Loucy (cell line): Measurements from ENCODE around the gene PLPP2.
"Not testable (repeated sequence)": the region's sequence is repeated elsewhere in the genome, so short reads cannot be mapped to it uniquely, and the experiment has no call there.

Experiments used
- H2AFZ ChIP-seq: fragments of 200-600 bp; sonication (generic); 2 replicates; pipeline ENCODE4 v1.6.0; 2016; ENCODE audit warnings: antibody characterized with exemption, mild to moderate bottlenecking, low read length, moderate library complexity
- H3F3A ChIP-seq: fragments of 200-600 bp; 2 replicates; pipeline ENCODE4 v1.6.0; 2016; ENCODE audit warnings: antibody characterized with exemption, low read depth, mild to moderate bottlenecking
- H3K27me3 ChIP-seq: fragments of 200-600 bp; sonication (generic); 2 replicates; pipeline ENCODE4 v1.6.1; 2014; ENCODE audit warnings: low read length, mild to moderate bottlenecking; ENCODE audit not compliant: insufficient read depth, poor library complexity, severe bottlenecking
- H3K36me3 ChIP-seq: fragments of 200-600 bp; sonication (generic); 2 replicates; pipeline ENCODE4 v1.6.1; 2016; ENCODE audit warnings: low read length; ENCODE audit not compliant: insufficient read depth
- H3K4me1 ChIP-seq: fragments of 200-600 bp; sonication (generic); 2 replicates; pipeline ENCODE4 v1.5.1; 2014; ENCODE audit warnings: low read length, mild to moderate bottlenecking; ENCODE audit not compliant: insufficient read depth, poor library complexity, severe bottlenecking
- H3K4me2 ChIP-seq: fragments of 200-600 bp; sonication (generic); 2 replicates; pipeline ENCODE4 v1.6.0; 2014; ENCODE audit warnings: antibody characterized with exemption, low read length, low read depth, mild to moderate bottlenecking; ENCODE audit not compliant: poor library complexity, severe bottlenecking
- H3K4me3 ChIP-seq: fragments of 200-600 bp; sonication (generic); 2 replicates; pipeline ENCODE4 v1.5.1; 2014; ENCODE audit warnings: low read length, mild to moderate bottlenecking, mixed read lengths; ENCODE audit not compliant: poor library complexity, severe bottlenecking
- H3K79me2 ChIP-seq: fragments of 200-600 bp; sonication (generic); 2 replicates; pipeline ENCODE4 v1.6.1; 2014; ENCODE audit warnings: low read length; ENCODE audit not compliant: insufficient read depth
- H3K9ac ChIP-seq: fragments of 200-600 bp; sonication (generic); 2 replicates; pipeline ENCODE4 v1.6.0; 2014; ENCODE audit warnings: mild to moderate bottlenecking, low read depth, low read length, moderate library complexity; ENCODE audit not compliant: poor library complexity, severe bottlenecking
- H3K9me2 ChIP-seq: fragments of 200-600 bp; sonication (generic); replicated peaks from 2 replicates; pipeline ENCODE4 v1.6.1; 2016; ENCODE audit warnings: low read depth, low read length, mixed read lengths
- H3K9me3 ChIP-seq: fragments of 200-600 bp; sonication (generic); 2 replicates; pipeline ENCODE4 v1.6.1; 2014; ENCODE audit warnings: mild to moderate bottlenecking, antibody characterized with exemption, low read length, low read depth; ENCODE audit not compliant: insufficient read depth
- H4K20me1 ChIP-seq: fragments of 200-600 bp; sonication (generic); 2 replicates; pipeline ENCODE4 v1.6.0; 2014; ENCODE audit warnings: antibody characterized with exemption, low read length, mild to moderate bottlenecking; ENCODE audit not compliant: insufficient read depth, poor library complexity, severe bottlenecking
- EZH2phosphoT487 ChIP-seq: fragments of 200-600 bp; IDR thresholded peaks from 2 replicates; pipeline ENCODE4 v1.6.1; 2018; ENCODE audit warnings: antibody characterized with exemption, mild to moderate bottlenecking, moderate library complexity, borderline replicate concordance
- TF ChIP-seq, protein P1 (sequence below): fragments of 200-600 bp; sonication (generic); conservative IDR thresholded peaks from 2 replicates; pipeline ENCODE4 v1.5.1; 2014; ENCODE audit warnings: mild to moderate bottlenecking, antibody characterized with exemption, low read length

Gene PLPP2

DNA sequence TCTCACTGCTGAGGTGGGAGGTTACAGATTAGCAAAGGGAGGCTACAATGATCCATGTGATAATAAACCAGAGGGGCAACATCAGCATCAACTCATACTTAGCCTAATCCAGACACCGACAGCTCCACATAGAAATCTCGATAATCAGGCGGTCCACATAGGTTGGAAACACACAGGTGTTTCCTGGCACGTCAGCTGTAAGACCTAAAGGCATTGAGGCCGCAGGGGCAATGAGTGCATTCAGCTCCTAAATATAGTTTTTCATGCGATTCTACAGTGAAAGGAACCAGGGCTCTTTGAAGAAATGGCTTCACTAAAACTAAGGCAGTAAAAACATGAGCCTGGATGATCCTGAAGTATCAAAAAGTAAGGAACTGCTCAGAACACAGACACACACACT is 19.3 kb downstream of the PLPP2 start:
- no peak overlapping the region for H3K4me3 ChIP-seq
- no peaks in the 10 kb centered on the region for H4K20me1 ChIP-seq
- H3K9me3 ChIP-seq, result peaks cover 20% of the 10 kb centered on the region
- H3K9me2 ChIP-seq, result no peaks in the 10 kb centered on the region
- no peak overlapping the region for H3K4me2 ChIP-seq
- no peaks in the 10 kb centered on the region for H3K36me3 ChIP-seq
- H2AFZ ChIP-seq, result no peak overlapping the region
- TF ChIP-seq EZH2phosphoT487, result no peak
- TF ChIP-seq, protein P1, sequence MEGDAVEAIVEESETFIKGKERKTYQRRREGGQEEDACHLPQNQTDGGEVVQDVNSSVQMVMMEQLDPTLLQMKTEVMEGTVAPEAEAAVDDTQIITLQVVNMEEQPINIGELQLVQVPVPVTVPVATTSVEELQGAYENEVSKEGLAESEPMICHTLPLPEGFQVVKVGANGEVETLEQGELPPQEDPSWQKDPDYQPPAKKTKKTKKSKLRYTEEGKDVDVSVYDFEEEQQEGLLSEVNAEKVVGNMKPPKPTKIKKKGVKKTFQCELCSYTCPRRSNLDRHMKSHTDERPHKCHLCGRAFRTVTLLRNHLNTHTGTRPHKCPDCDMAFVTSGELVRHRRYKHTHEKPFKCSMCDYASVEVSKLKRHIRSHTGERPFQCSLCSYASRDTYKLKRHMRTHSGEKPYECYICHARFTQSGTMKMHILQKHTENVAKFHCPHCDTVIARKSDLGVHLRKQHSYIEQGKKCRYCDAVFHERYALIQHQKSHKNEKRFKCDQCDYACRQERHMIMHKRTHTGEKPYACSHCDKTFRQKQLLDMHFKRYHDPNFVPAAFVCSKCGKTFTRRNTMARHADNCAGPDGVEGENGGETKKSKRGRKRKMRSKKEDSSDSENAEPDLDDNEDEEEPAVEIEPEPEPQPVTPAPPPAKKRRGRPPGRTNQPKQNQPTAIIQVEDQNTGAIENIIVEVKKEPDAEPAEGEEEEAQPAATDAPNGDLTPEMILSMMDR, result no peak
- no peaks in the 10 kb centered on the region for H3K79me2 ChIP-seq
- no peaks in the 10 kb centered on the region for H3K27me3 ChIP-seq
- no peaks in the 10 kb centered on the region for H3F3A ChIP-seq
- H3K4me1 ChIP-seq, result no peaks in the 10 kb centered on the region
- H3K9ac ChIP-seq, result no peak overlapping the region

DNA sequence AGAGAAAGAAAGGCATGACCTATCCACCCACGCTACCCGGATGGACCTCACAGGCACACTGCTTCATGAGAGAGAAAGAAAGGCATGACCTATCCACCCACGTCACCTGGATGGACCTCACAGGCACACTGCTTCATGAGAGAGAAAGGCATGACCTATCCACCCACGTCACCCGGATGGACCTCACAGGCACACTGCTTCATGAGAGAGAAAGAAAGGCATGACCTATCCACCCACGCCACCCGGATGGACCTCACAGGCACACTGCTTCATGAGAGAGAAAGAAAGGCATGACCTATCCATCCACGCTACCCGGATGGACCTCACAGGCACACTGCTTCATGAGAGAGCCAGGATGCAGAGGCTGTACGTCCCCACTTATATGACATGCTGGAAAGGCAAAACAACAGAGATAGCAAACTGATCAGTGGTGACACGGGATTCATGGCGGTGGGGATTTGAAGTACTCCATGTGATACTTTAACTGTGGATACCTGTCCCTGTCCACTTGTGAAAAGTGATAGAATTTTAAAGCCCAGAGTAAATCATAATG is 20.4 kb downstream of the PLPP2 start:
- H4K20me1 ChIP-seq, H3K4me2 ChIP-seq, H3K9me2 ChIP-seq, H3K36me3 ChIP-seq, H3K4me3 ChIP-seq, H3F3A ChIP-seq, H2AFZ ChIP-seq, H3K79me2 ChIP-seq, H3K9ac ChIP-seq, H3K4me1 ChIP-seq, H3K27me3 ChIP-seq: not testable (repeated sequence)
- peaks cover 17% of the 10 kb centered on the region for H3K9me3 ChIP-seq

DNA sequence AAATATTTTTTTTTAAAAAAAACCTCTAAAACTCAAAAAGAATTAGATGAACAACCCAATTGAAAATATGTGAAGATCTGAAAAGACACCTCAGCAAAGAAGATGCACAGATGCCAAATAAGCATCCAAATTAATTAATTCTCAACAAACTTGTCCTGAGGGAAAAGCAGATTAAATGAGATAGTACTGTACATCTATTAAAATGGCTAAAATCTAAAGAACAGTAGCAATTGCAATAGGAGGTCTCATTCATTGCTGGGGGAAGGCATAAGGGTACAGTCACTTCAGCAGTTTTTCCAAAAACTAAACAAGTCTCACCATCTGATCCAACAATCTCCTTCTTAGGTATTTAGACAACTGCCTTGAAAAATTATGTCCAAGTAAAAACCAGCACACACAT is 22.0 kb downstream of the PLPP2 start:
- H3K4me1 ChIP-seq, result no peaks in the 10 kb centered on the region
- H3K4me3 ChIP-seq, result no peak overlapping the region
- no peak overlapping the region for H3K9ac ChIP-seq
- TF ChIP-seq, protein P1, result no peak
- no peak for TF ChIP-seq EZH2phosphoT487
- no peak overlapping the region for H3K4me2 ChIP-seq
- H3K9me2 ChIP-seq, result no peaks in the 10 kb centered on the region
- no peaks in the 10 kb centered on the region for H3K79me2 ChIP-seq
- no peaks in the 10 kb centered on the region for H4K20me1 ChIP-seq
- no peaks in the 10 kb centered on the region for H3K27me3 ChIP-seq
- no peaks in the 10 kb centered on the region for H3F3A ChIP-seq
- no peaks in the 10 kb centered on the region for H3K36me3 ChIP-seq
- peaks cover 11% of the 10 kb centered on the region; the same call in 1 of the 2 replicates for H3K9me3 ChIP-seq
- no peak overlapping the region for H2AFZ ChIP-seq

DNA sequence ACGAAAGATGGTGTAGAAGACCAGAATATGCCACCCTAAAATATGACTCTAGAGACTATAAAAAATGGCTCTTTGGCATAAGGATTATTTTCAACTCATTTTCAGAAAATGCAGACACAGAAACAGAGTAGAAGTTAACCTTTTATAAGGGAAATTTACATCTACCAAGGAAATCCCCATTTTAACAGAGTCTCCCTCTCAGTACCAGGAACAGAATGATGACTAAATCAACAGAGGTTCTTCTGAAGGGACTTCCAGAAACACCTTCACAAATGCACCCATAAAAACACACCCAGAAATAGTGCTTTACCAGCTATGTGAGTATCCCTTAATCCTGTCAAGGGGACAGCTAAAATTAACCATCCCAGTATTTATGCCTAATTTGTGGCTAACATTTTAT is 29.1 kb downstream of the PLPP2 start:
- no peaks in the 10 kb centered on the region for H3K4me1 ChIP-seq
- no peaks in the 10 kb centered on the region for H3K9me2 ChIP-seq
- no peaks in the 10 kb centered on the region for H3F3A ChIP-seq
- H3K79me2 ChIP-seq, result no peaks in the 10 kb centered on the region
- H3K4me3 ChIP-seq, result no peak overlapping the region
- no peaks in the 10 kb centered on the region for H3K27me3 ChIP-seq
- TF ChIP-seq, protein P1, result no peak
- TF ChIP-seq EZH2phosphoT487, result no peak
- H3K4me2 ChIP-seq, result no peak overlapping the region
- H3K9ac ChIP-seq, result no peak overlapping the region
- H3K9me3 ChIP-seq, result peaks cover 3% of the 10 kb centered on the region; the same call in 1 of the 2 replicates
- H2AFZ ChIP-seq, result no peak overlapping the region
- H4K20me1 ChIP-seq, result no peaks in the 10 kb centered on the region
- no peaks in the 10 kb centered on the region for H3K36me3 ChIP-seq

DNA sequence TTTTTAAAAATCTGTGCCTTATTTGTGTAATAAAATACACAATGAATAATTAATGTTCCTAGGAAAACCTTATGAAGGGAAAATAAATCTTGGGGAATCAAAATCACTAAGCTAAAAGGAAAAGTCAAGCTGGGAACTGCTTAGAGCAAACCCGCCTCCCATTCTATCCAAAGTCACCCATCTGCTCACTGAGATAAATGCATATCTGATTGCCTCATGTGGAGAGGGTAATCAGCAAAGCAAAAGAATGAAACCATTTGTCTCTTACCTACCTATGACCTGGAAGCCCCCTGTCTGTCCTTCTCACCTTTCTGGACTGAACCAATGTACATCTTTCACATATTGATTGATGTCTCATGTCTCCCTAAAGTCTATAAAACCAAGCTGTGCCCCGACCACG is 34.4 kb downstream of the PLPP2 start:
- H3F3A ChIP-seq, H3K4me1 ChIP-seq, H3K27me3 ChIP-seq, H3K9ac ChIP-seq, H3K4me2 ChIP-seq, H4K20me1 ChIP-seq, H3K9me2 ChIP-seq, H2AFZ ChIP-seq, H3K4me3 ChIP-seq, H3K79me2 ChIP-seq, H3K36me3 ChIP-seq, H3K9me3 ChIP-seq: not testable (repeated sequence)
